HG03196 (cell line): Measurements from ENCODE around the gene SOX8.
"Not testable (repeated sequence)": the region's sequence is repeated elsewhere in the genome, so short reads cannot be mapped to it uniquely, and the experiment has no call there.

Source experiments
- ATAC-seq: cut with Tn5 transposase; IDR thresholded peaks from one replicate; pipeline ENCODE4 v1.9.1; 2021; ENCODE audit not compliant: unreplicated experiment

The SOX8 gene

DNA sequence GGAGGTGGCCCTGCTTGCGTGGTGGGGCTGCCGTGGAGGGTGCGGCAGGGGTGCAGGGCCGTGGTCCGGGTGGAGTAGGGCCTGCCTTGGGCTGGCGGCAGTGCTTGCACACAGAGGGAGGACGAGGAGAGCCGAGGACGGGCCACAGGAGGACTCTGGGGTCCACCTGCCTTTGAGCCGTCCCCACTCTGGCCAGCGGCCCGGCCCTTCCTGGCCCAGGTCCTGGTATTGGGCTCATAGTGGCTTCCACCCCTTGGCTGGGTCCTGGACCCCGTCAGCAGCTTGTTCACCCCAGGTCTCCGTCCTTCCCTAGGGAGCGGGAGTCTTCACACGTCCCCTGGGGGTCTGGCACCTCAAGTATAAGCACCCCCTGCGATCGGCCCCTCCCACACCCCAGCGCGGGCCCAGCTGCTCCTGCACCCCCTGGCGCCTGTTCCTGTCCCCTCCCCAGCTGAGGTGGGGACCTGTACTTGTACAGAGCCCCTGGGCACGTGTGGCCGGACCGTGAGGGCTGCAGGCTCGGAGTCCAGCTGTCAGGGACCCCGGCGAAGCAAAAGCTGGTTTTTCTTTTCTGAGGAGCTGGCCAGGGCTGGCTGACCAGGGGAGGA lies 40.1 kb downstream of the SOX8 start:
- ATAC-seq, result no peak

- no peak for ATAC-seq
Observed at GRCh38 chr16:1022466-1022865, 40.9 kb downstream of the SOX8 start.

DNA sequence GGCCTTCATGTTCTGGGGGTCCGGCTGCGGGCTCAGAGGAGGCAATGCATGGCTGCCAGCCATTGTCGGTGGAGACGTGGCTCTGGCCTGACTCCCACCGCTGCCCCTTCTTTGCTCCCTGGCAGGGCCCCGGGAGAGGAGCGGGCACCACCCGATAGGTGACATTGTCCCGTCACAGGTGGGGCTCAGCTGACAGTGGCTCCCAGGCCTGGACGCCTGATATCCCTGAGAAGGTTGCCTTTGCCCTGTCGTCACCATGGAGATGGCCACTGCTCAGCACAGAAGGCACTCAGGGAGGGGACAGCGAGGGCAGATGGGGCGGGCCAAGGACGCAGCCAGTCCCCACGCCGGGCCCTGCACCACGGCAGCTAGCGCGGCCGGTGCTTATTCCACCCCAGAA lies 42.6 kb downstream of the SOX8 start:
- no peak for ATAC-seq

DNA sequence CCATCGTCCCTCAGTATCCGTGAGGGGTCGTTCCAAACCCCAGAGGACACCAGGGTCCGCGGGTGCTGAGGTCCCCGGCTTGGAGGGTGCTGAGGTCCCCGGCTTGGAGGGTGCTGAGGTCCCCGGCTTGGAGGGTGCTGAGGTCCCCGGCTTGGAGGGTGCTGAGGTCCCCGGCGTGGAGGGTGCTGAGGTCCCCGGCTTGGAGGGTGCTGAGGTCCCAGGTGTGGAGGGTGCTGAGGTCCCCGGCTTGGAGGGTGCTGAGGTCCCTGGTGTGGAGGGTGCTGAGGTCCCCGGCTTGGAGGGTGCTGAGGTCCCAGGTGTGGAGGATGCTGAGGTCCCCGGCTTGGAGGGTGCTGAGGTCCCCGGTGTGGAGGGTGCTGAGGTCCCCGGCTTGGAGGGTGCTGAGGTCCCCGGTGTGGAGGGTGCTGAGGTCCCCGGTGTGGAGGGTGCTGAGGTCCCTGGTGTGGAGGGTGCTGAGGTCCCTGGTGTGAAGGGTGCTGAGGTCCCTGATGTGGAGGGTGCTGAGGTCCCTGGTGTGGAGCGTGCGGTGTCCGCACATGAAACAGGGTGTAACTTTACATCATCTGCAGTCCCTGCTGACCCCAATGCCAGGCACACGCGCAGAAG lies 43.7 kb downstream of the SOX8 start:
- not testable (repeated sequence) for ATAC-seq

GRCh38 chr16:1026057-1026783 lies 44.6 kb downstream of the SOX8 start:
- no peak for ATAC-seq

DNA sequence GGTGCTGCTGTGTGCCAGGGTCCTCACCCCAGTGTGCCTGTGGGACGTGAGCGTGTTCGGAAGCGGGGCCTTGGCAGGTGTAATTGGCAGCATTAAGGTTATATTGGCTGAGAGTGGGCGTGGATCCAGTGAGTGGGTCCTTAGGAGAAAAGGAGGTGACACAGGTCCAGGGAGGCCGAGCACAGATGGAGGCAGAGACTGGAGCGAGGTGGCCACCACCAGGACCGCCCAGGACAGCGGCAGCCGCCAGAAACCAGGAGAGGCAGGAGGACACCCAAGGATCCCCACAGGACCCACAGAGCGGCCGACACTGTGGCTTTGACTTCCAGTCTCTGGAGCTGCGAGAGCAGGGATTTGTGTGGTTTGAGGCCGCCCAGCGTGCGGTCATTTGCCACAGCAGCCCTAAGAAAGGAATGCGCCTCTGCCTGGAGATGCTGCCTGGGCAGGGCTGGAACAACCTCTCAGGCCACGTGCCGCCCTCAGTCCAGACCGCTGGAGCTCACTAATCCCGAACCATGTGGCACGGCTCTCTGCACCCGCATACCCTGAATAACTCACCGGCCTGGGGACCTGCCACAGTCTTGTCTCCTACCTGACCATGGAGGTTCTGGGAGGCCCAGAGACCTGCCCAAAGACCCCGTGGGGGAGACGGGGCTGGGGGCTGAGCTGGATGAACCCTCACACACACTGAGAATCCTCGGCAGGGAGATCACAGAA lies 45.4 kb downstream of the SOX8 start:
- ATAC-seq, result no peak

- no peak for ATAC-seq
Observed at GRCh38 chr16:1027501-1027815, 45.9 kb downstream of the SOX8 start.

DNA sequence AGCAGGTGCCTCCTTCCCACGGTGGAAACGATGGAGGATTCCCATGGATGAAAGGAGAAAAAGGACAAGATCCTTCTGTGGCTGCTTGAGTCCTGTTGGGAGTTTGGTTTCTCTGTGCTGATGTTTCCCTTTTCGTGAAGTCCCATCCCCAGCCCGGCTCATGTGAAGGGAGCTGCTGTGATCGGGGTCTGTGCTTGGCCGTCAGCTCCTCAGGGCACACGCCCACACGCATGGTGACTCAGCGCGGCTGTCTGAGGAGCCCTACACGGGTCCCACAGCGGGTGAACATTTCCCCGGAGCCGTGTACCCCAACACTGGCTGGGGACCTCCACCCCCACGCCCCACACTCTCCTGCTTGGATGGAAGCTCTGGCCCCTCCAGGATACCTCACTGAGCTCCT lies 46.5 kb downstream of the SOX8 start:
- no peak for ATAC-seq

DNA sequence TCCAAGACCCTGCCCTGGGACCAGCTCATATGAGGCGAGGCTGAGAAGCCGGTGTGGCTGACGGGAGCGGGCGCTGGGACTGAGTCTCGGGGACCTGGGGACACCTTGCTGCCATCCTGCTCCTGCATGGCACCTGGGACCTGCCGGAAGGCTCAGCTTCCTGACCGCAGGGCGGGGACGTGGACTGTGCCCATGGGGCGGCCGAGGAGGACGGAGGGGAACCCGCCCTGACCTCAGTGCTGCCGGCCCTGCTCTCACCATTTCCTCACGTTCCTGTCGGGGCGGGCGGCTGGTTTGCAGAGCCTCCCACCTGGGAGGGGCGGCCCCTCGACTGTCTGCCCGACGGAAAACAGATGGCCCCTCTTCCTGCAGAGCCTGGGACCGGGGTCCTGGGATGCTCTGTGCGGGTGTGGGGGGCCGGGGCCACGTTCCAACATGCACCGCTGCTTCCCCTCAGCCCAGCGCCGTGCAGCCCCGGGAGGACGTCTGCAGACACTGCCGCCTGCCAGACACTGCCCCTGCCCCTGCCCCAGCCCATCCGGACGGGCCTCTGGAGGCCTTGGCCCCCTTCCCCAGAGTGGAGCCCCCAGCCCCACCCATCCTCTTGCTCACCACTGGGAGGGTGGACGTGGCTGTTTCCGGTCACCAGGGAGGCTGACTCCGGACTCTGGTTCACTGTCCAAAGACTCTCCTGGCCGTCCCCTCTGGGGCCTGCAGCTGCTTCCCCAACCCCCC lies 47.1 kb downstream of the SOX8 start:
- no peak for ATAC-seq

DNA sequence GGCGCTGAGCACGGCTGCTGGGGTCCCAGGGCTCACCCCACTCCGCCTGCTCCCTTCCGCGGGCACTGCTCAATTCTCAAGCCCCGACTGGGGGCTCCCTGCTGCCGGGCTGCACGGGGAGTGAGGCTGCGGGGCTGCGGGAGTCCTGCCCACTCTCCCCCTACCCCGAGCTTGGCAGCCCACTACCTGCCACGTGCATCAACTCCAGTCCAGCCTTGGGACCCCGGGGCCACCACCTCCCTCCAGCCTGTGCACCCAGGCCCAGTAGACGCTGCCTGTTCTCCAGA lies 47.6 kb downstream of the SOX8 start:
- ATAC-seq, result no peak

- no peak for ATAC-seq
Observed at GRCh38 chr16:1030473-1030901, 48.9 kb downstream of the SOX8 start.

- ATAC-seq, result no peak
Observed at GRCh38 chr16:1031666-1032065, 50.1 kb downstream of the SOX8 start.

DNA sequence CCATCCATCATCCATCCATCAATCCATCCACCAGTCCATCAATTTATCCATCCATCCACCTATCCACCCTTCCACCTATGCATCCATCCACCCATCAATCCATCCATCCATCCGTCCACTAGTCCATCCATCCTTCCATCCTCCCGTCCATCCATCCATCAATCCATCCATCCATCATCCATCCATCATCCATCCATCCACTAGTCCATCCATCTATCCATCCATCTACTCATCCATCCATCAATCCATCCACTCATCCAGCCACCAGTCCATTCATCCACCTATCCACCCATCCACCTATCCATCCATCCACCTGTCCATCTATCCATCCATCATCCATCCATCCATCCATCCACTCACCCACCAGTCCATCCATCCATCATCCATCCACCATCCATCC lies 51.0 kb downstream of the SOX8 start:
- ATAC-seq, result no peak

DNA sequence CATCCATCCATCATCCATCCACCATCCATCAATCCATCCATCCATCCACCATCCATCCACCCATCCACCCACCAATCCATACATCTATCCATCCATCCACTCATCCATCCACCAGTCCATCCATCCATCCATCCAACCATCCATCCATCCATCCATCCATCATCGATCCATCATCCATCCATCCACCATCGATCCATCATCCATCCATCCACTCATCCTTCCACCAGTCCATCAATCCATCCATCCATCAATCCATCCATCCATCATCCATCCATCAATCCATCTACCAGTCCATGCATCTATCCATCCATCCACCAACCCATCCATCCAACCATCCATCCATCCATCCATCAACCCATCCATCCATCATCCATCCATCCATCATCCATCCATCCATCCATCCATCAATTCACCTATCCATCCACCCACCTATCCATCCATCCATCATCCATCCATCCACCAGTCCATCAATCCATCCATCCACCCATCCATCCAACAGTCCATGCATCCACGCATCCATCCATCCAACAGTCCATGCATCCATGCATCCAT lies 51.6 kb downstream of the SOX8 start:
- ATAC-seq, result no peak

DNA sequence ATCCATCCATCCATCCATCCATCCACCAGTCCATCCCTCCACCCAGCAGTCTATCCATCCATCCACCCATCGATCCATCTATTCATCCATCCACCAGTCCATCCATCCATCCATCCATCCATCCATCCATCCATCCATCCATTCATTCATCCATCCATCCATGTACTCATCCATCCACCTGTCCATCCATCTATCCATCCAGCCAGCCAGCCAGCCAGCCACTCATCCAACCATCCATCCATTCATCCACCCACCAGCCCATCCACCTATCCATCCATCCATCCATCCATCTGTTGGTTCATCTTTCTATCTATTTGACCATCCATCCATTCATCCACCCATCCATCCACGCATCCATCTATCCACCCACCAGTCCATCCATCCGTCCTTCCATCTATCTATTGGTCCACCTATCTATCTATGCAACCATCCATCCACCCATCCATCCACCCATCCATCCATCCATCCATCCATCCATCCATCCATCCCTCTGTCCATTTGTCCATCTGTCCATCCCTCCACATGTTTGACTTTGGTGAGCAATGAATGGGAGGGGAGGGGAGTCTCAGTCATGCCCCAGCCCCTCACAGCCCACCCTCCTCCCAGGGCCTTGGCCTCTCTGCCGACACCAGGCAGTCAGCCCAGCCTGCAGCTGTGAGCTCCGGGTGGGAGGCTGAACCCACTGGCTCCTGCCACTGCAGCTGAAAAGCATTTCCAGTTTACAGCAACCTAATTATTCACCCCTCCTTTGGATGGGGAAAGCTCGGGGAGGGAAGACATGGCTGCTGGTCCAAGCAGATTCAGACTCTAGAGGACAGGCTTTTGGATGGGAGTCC lies 52.9 kb downstream of the SOX8 start:
- no peak for ATAC-seq

- no peak for ATAC-seq
Observed at GRCh38 chr16:1035066-1035415, 53.5 kb downstream of the SOX8 start.

DNA sequence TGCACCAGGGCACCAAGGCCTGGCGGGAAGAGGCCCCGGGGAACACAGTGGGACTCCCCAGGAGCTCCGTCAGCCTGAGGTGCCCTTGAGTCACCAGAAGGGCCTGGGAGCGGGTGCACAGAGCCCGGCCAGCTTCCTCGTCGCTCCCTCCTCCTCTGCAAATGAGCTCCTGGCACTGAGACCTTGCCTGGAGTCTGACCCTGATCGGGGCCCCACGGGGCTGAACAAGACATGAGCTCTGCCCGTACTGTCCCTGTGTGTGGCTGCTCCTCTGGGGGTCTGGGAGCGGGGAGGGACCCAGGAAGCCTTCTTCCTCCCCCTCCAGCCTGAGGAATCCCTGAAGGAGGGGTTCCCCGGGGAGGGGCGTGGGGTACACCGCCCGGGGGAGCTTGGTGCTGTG lies 54.6 kb downstream of the SOX8 start:
- ATAC-seq, result no peak
